Body of pancreas (tissue), 4 donors: ENCODE measurements around the gene ZNF205.

Experiments
- CTCF ChIP-seq, 7 experiments: fragments of 450-650 bp in 4 of 7; fragments of 200-600 bp in 3 of 7; sonication (generic) in 3 of 7; IDR thresholded peaks; one replicate each; pipeline ENCODE4 v1.5.1; 2016 to 2019; ENCODE audit warnings: antibody characterized with exemption in 7 of 7
- POLR2A ChIP-seq, 3 donors: fragments of 450-650 bp; IDR thresholded peaks; one replicate each; pipeline ENCODE4 v1.6.1; 2016; ENCODE audit warnings: antibody characterized with exemption in 3 of 3, mild to moderate bottlenecking in 2 of 3

DNA sequence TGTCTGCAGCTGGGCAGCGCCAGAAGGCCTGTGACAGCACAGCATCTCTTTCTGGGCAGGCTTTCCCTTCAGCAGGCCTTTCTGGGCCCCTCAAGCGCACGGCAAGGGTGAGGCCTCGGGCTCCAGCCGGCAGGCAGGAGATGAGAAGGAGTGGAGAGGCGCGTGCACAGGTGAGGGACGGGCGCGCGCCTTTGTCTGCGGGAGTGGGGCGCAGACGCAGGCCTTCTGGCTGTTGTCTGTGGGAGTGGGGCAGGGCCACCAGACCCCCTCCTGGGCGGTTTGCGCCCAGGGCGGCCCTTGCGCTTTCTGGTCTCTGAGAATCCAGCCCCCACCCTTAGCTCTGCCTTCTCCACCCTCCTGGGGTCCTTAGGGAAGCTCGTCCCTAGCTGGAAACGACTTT, 6.5 kb downstream of the ZNF205 start:
- TF ChIP-seq CTCF (IDR thresholded peaks at IDR 0.05) (no peak), POLR2A (IDR thresholded peaks at IDR 0.05) (no peak)
